Neural cell (in vitro differentiated cells): ENCODE results near the gene INHA. TPM values are rescaled to one million over a fixed set of nuclear protein-coding genes. Genes with fewer than 3 reads are reported as not detected.

Source experiments
- H2AFZ ChIP-seq: fragments of 200-600, 300-800 bp; sonication (generic), shearing (Covaris generic); 2 replicates; pipeline ENCODE4 v1.6.0; 2014; ENCODE audit warnings: low read depth, mild to moderate bottlenecking, antibody characterized with exemption, low read length, moderate library complexity
- H3F3A ChIP-seq: fragments of 200-600 bp; shearing (Covaris generic); 2 replicates; pipeline ENCODE4 v1.6.1; 2016; ENCODE audit warnings: mild to moderate bottlenecking, moderate library complexity, mixed read lengths, antibody characterized with exemption, low read length; ENCODE audit not compliant: insufficient read depth, poor library complexity, severe bottlenecking
- H3K27ac ChIP-seq: fragments of 200-600, 300-800 bp; sonication (generic), shearing (Covaris generic); 2 replicates; pipeline ENCODE4 v1.5.1; 2014; ENCODE audit warnings: mild to moderate bottlenecking, low read length, moderate library complexity
- H3K27me3 ChIP-seq: fragments of 300-800, 200-600 bp; sonication (generic), shearing (Covaris generic); 2 replicates; pipeline ENCODE4 v1.6.0; 2014; ENCODE audit warnings: mild to moderate bottlenecking, low read depth, low read length, moderate library complexity; ENCODE audit not compliant: insufficient read depth
- H3K36me3 ChIP-seq: fragments of 300-800, 200-600 bp; sonication (generic), shearing (Covaris generic); 2 replicates; pipeline ENCODE4 v1.5.1; 2014; ENCODE audit warnings: mild to moderate bottlenecking, antibody characterized with exemption, low read length, moderate library complexity; ENCODE audit not compliant: insufficient read depth
- H3K4me2 ChIP-seq: fragments of 300-800, 200-600 bp; sonication (generic), shearing (Covaris generic); 2 replicates; pipeline ENCODE4 v1.6.0; 2014; ENCODE audit warnings: mild to moderate bottlenecking, low read length
- H3K4me3 ChIP-seq: fragments of 300-800, 200-600 bp; sonication (generic), shearing (Covaris generic); 2 replicates; pipeline ENCODE4 v1.5.1; 2014; ENCODE audit warnings: mild to moderate bottlenecking, low read length, moderate library complexity
- H3K79me2 ChIP-seq: fragments of 200-600 bp; shearing (Covaris generic); replicated peaks from 2 replicates; pipeline ENCODE4 v1.6.0; 2014; ENCODE audit warnings: mild to moderate bottlenecking, low read length, moderate library complexity; ENCODE audit not compliant: insufficient read depth
- H3K9ac ChIP-seq: fragments of 300-800, 200-600 bp; sonication (generic), shearing (Covaris generic); 2 replicates; pipeline ENCODE4 v1.6.1; 2016; ENCODE audit warnings: mild to moderate bottlenecking, low read length, mixed read lengths
- H3K9me2 ChIP-seq: fragments of 200-600 bp; shearing (Covaris generic); 2 replicates; pipeline ENCODE4 v1.6.1; 2016; ENCODE audit warnings: mild to moderate bottlenecking, low read length, mixed read lengths; ENCODE audit not compliant: insufficient read depth
- H3K9me3 ChIP-seq: fragments of 200-600, 300-800 bp; sonication (generic), shearing (Covaris generic); 2 replicates; pipeline ENCODE4 v1.6.1; 2016; ENCODE audit warnings: mild to moderate bottlenecking, mixed run types, low read length, moderate library complexity, mixed read lengths
- H4K20me1 ChIP-seq: fragments of 200-600 bp; shearing (Covaris generic); 2 replicates; pipeline ENCODE4 v1.6.1; 2016; ENCODE audit warnings: mild to moderate bottlenecking, mixed run types; ENCODE audit not compliant: insufficient read depth
- CTCF ChIP-seq: fragments of 450-650 bp; IDR thresholded peaks from 2 replicates; pipeline ENCODE4 v1.5.1; 2014; ENCODE audit warnings: antibody characterized with exemption, mild to moderate bottlenecking, moderate library complexity; ENCODE audit not compliant: poor library complexity, severe bottlenecking
- EP300 ChIP-seq: fragments of 450-650 bp; conservative IDR thresholded peaks from 2 replicates; pipeline ENCODE4 v1.6.1; 2014; ENCODE audit warnings: antibody characterized with exemption, mild to moderate bottlenecking, moderate library complexity; ENCODE audit not compliant: poor library complexity, severe bottlenecking
- EZH2 ChIP-seq: fragments of 200-600, 300-800 bp; shearing (Covaris generic), sonication (generic); IDR thresholded peaks from 2 replicates; pipeline ENCODE4 v1.6.1; 2014; ENCODE audit warnings: antibody characterized with exemption, low read length, borderline replicate concordance, mild to moderate bottlenecking; ENCODE audit not compliant: insufficient read depth, poor library complexity, severe bottlenecking
- MXI1 ChIP-seq: fragments of 450-650 bp; conservative IDR thresholded peaks from 2 replicates; pipeline ENCODE4 v1.6.1; 2014; ENCODE audit warnings: antibody characterized with exemption, mild to moderate bottlenecking; ENCODE audit not compliant: poor library complexity, severe bottlenecking
- POLR2AphosphoS5 ChIP-seq: IDR thresholded peaks from 2 replicates; pipeline ENCODE4 v1.6.1; 2012
- RAD21 ChIP-seq: fragments of 450-650 bp; conservative IDR thresholded peaks from 2 replicates; pipeline ENCODE4 v1.6.1; 2014; ENCODE audit warnings: antibody characterized with exemption, mild to moderate bottlenecking, moderate library complexity
- REST ChIP-seq: IDR thresholded peaks from 2 replicates; pipeline ENCODE4 v1.6.1; 2012; ENCODE audit warnings: borderline replicate concordance
- SMC3 ChIP-seq: fragments of 450-650 bp; conservative IDR thresholded peaks from 2 replicates; pipeline ENCODE4 v1.6.1; 2014; ENCODE audit warnings: antibody characterized with exemption, mild to moderate bottlenecking, moderate library complexity; ENCODE audit not compliant: poor library complexity
- TAF1 ChIP-seq: IDR thresholded peaks from 2 replicates; pipeline ENCODE4 v1.6.1; 2012; ENCODE audit warnings: low read depth
- polyA plus RNA-seq: library from polyadenylated mRNA; depleted of rRNA; stranded (reverse); fragments of >200 nt; gene quantifications from 2 replicates; pipeline ENCODE4 v1.2.3, GENCODE V29; 2014

The INHA gene
- polyA plus RNA-seq, 1 donor from 2014 or later, result 2.7 TPM

- Histone ChIP-seq H3F3A (no peaks in the 10 kb centered on the region), H3K36me3 (peaks cover 5% of the 10 kb centered on the region), H2AFZ (no peak overlapping the region), H3K27ac (no peak overlapping the region), H3K9me2 (no peaks in the 10 kb centered on the region), H4K20me1 (peaks cover 2% of the 10 kb centered on the region), H3K4me2 (no peak overlapping the region), H3K9ac (no peak overlapping the region), H3K27me3 (no peaks in the 10 kb centered on the region), H3K79me2 (peaks cover 17% of the 10 kb centered on the region), H3K9me3 (no peaks in the 10 kb centered on the region), H3K4me3 (no peak overlapping the region)
- TF ChIP-seq REST (no peak), TAF1 (no peak), RAD21 (no peak), MXI1 (no peak), EZH2 (no peak), EP300 (no peak), CTCF (no peak), POLR2AphosphoS5 (no peak), SMC3 (no peak)
Measured at GRCh38 chr2:219540784-219541504, 31.2 kb upstream of the INHA start.

GRCh38 chr2:219541611-219542180, 30.4 kb upstream of the INHA start:
- Histone ChIP-seq H3F3A (no peaks in the 10 kb centered on the region), H4K20me1 (peaks cover 2% of the 10 kb centered on the region), H3K9ac (no peak overlapping the region), H3K27me3 (no peaks in the 10 kb centered on the region), H3K4me2 (no peak overlapping the region), H3K36me3 (peaks cover 5% of the 10 kb centered on the region), H2AFZ (no peak overlapping the region), H3K9me3 (no peaks in the 10 kb centered on the region), H3K9me2 (no peaks in the 10 kb centered on the region), H3K79me2 (peaks cover 17% of the 10 kb centered on the region), H3K4me3 (peak overlapping the region; percentile 90), H3K27ac (no peak overlapping the region)
- TF ChIP-seq REST (no peak), EZH2 (no peak), TAF1 (no peak), SMC3 (peak; percentile 100), CTCF (peak; percentile 100), EP300 (peak; percentile 20), POLR2AphosphoS5 (no peak), MXI1 (peak; percentile 64), RAD21 (peak; percentile 92)
